NCI-H345 (cell line): Measurements from ENCODE around the gene DEAF1.
"Not testable (repeated sequence)": the region's sequence is repeated elsewhere in the genome, so short reads cannot be mapped to it uniquely, and the experiment has no call there.

Source experiments
- DNase-seq: peaks from one replicate; lab custom pipeline; 2025; lab: John Stamatoyannopoulos, UW

Gene DEAF1

DNA sequence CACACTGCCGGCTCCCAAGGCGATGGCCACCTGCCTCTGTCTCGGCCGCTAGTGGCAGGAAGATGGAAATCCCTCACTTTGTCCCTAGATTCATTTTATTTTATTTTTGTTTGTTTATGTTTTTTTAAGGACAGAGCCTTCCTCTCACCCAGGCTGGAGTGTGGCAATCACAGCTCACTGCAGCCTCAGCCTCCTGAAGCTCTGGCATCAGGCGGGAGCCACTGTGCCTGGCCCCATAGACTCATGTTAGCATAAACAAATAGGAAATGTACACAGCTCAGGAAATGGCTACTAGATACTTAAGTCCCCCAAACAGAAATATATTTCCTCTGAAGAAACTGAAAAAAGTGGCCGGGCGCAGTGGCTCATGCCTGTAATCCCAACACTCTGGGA is 4.1 kb upstream of the DEAF1 start:
- no peak for DNase-seq

DNA sequence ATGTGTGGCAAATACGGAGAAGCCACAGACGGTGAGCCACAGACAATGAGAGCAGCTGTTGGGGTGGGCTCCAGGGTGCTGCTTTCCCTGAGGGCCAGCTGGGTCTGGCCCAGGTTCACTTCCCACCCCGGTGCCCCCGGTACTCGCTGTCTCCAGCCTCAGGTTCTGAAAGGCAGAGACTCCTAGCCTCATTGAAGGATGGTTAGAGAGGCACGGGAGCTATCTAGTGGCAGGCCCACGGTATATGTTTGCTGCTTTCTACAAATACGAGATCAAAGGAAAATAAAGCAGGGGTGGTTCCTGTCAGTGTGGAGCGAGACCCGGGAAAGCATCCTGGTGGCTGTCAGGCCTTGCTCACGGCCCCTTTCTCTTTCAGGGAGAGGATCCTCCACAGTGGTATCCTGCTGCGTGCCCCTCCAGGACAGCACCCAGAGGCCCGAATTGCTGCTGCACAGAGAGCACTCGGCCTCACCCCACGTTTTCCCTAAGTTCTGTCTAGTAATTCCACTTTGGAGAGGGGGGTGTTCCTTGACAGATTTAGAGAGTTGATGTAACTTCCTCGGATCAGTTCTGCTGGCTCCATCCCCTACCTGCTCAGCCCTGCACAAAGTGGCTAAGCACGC is 3.6 kb upstream of the DEAF1 start:
- no peak for DNase-seq

DNA sequence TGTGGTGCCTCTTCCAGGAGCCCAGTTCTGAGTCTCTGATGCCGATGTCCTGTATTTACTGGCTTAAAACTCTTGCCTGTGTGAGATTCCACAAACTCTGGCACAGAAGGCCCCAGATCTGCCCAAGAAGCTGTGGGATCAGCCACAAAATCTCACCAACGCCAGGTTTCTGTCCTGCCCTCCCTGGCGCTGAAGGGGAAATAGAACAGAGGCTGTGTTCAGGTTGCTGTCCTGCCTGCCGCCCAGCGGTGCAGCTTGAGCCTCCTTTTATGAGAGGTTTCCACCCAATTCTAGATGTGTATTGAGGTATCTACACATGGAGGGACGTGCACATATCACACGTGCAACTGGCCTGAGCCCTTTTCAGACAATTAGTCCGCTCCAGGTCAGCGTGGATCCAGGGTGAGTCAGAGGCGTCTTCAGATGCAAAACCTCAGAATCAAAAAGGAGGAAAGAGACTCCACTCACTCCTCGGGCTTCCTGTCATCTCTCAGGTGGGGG is 2.8 kb upstream of the DEAF1 start:
- DNase-seq, result no peak

DNA sequence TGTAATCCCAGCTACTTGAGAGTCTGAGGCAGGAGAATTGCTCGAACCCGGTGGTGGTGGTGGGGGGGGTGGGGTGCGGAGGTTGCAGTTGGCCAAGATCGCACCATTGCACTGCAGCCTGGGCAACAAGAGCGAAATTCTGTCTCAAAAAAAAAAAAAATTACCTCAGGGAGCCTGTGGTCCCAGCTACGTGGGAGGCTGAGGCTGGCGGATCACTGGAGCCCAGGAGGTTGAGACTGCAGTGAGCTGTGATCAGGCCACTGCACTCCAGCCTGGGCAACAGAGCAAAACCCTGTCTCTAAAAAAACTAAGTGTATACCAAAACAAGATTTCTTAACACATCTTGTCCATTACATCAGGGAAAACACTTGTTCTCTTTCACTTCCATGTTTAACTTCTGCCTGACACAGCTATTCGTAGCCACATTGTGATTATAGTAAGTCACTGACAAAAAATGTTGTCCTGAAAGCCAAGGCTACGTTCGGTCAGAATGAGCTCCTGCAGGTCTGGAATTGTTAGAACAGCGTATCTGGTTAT is 2.0 kb upstream of the DEAF1 start:
- no peak for DNase-seq

DNA sequence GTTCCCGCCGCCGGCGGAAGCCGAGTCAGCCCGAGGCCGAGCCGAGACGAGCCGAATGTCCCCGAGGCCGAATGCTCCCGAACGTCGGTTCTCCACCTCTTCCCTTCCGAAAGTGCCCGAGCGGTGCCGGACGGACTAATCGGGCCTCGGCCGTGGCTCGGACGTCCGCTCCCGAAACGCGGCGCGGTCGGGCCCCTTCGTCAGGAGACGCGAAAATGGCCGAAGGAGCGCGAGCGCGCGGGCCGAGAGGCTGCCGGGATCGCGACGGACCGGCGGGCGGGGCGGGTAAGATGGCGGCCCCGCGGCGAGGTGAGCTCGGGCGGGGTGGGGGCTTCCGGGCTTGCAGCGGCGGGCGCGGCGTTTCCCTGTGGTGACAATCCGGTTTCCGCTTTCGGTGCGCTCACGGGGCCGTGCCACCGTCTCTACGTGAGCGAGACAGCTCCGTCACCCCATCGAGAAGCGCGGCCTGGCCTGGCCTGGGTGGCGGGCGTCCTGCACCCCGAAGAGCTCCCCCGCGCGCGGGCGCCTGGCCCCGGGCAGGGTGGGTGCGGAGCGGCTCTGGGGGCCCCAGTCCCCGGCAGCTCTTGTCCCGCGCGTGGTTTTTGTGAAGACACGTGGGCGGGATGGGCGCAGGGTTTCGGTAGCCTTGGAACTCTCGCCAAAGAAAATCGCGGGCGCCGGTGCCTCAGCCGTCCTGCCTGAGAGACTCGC is 671 bp upstream of the DEAF1 start, which contains the start of gene TMEM80:
TMEM80 (plus strand) TSS at position 279 of the 711 bp plus-strand sequence; CDS start at position 291, 12 bp downstream.
- DNase-seq, result peak; percentile 98

DNA sequence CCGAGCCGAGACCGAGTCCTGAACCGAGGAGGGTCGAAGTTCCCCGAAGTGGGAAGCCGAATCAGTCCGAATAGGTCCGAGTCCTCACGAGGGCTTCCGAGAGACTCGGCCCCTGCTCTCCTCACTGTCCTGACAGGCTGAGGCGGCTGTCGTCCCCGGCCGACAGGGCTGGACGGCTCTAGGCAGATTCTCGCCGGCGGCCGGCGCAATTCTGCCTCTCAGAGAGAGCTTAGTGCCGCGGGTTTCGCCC is 191 bp upstream of the DEAF1 start:
- no peak for DNase-seq

DNA sequence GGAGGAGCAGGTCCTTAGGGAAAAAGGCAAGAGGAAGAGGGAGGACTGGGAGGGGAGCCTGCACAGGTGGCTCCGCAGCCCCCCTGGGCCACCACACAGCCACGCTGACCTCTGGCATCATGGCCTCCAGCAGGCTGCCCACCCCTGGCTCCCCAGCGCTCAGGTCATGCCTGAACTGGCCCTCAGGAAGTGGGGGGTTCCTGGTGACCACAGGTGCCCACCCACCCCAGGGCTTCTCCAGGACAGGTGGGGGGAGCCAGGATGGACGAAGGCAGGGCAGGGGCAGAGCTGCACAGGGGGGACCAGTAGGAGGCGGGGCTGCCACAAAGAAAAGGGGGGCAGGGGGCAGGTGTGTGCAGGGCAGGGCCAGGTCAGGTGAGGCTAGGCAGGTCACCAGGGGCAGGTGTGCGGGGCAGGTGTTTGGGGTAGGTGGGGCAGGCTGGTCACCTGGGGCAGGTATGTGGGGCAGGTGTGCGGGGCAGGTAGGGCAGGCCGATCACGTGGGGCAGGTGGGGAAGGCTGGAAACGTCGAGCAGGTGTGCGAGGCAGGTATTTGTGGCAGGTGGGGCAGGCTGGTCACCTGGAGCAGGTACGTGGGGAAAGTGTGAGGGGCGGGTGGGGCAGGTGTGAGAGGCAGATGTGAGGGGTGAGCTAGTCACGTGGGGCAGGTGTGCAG is 997 bp downstream of the DEAF1 start:
- DNase-seq, result peak; percentile 68

DNA sequence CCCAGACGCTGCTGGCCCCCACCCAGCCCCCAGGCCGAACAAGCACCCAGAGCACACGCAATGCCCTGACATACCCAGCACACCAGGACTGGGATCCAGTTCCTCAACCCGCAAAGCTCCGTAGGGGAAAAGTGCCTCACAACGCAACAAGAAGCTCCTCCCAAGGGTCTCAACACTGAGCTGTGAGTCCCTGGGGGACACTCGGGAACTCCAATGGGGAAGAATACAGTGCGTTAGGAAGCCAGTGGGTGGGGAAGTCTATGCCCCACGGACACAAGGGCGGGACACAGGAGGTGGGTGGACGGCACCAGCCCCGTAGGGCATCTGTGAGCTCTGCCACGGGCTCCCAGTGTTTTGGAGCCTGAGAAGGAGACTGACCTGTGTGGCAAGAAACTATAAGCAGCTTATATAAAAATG is 1.6 kb downstream of the DEAF1 start:
- no peak for DNase-seq

DNA sequence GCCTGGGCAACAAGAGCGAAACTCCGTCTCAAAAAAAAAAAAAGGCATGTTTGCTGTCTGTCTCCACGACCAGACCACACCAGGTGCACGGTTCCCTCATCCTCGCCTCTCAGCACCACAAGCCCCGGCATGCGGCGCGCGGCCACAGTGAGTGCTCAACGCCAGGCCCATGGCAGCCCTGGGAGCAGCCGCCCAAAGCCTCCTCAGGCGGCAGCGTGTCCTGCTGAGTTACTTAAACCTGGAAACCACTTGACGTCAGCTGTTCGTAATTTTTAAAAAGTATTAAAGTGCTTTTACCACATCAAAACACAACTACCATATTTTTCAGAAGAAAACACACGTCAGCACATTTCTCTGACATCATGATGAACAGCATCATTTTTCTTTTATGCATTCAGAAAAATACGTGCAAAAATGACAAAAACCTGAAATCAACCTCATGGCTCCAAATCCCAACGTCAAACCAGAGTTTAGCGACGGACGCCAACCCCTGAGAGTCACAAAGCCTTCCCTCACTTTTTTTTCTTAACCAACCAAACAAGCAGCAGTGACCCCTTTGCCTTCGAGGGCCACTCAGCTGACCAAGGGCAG is 2.1 kb downstream of the DEAF1 start:
- no peak for DNase-seq

DNA sequence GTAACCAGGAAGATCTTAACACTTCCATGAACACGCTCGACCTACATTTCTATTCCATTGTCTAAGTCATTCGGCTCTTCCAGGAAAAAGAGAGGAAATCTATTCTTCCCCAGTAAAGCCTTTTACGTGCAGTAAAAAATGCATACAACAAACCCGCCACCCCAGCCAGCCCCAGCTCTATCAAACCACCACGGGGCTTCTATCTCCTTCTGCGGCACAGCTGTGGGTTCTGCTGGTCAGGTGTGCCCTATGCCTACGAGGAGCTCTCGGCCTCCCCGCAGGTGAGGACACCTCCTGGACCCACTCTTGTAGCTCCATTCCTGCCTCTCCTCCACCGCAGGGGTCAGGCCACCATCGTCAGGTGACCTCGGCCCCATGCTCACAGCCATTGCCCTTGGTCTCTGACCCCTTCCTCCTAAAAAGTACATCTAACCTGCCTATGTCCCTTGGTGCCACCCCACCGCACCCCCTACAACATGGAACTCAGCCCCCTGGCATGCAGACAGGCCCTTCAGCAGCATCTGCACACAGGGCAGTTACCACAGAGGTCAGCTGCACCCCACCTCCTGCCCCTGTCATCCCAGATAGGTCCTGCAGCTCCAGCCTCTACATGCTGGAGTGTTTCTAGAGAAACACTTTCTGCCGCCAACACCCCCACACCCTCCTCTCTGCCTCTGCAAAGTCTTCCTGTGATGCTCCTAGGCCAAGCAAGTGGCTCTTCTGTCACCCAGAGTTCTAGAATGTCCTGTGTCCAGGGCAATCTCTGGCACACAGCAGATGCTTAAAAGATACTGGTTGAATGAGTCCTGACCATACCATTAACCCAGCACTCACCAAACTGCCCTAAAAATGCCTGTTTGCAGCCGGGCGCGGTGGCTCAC is 3.1 kb downstream of the DEAF1 start:
- DNase-seq, result no peak

DNA sequence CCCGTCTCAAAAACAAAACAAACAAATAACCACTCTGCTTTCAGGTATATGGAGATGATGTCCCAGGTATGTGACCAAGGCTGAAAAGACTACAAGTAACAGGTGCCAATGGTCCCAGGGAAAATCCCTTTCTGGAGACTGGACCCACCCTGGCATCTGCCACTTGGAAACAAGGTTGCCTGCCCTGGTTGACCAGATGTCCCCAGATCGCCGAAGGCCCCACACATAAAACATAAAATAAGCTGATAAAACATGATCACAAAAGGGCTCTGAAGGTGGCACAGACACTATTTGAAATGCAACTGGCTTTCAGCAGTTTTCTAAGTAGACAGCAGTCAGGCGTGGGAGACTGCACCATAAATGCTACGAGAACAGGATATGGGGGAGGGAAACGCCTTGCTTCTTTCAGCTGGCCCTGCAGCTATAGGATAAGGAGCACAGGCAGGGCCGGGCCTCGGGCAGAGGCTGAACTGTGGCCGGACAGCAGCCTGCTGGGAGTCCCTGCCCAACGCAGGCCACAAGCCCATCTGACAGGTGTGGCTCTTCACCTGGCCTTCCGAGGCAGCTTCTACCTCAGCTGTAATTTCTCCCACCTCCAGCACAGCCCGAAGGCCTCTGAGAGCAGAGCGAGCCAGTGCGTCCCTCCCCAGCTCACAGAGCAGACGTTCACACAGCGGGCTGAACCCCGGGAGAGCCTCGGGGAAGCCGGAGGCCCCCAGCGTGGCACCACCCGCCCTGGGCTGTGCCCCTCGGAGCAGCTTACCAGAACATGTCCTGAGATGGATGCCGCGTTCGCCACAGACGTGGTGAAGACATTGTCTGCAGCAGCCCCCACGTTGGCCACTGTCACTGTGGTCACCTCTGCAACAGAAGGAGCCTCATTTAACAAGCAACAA is 4.0 kb downstream of the DEAF1 start:
- no peak for DNase-seq

DNA sequence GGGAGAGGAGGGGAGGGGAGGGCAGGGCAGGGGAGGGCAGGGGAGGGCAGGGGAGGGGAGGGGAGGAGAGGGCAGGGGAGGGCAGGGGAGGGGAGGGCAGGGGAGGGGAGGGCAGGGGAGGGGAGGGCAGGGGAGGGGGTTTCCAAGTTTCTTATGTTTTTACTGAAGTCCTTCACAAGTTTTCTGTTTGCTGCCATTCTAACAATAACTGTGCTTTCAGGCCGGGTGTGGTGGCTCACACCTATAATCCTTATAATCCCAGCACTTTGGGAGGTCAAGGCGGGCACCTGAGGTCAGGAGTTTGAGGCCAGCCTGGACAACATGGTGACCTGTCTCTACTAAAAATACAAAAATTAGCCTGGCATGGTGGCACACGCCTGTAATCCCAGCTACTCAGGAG is 4.8 kb downstream of the DEAF1 start:
- not testable (repeated sequence) for DNase-seq

DNA sequence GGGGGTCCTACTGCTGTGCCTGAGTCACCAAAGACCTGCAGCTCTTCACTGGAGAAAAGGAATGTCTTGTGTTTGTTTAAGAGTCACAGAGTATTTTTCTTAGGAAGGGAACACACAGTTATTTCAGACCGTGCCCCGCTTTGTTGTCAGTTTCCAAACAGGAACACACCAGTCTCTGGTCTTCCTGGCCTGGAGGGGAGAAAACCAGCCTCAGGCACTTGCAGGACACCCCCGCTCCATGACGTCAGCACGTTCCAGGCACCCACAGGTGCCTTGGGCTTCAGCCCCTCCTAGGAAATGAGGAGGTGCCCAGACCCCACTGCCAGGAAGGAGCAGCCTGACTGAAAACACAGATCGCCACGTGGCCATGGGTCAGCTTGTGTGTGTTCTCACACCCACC is 5.4 kb downstream of the DEAF1 start:
- DNase-seq, result no peak

DNA sequence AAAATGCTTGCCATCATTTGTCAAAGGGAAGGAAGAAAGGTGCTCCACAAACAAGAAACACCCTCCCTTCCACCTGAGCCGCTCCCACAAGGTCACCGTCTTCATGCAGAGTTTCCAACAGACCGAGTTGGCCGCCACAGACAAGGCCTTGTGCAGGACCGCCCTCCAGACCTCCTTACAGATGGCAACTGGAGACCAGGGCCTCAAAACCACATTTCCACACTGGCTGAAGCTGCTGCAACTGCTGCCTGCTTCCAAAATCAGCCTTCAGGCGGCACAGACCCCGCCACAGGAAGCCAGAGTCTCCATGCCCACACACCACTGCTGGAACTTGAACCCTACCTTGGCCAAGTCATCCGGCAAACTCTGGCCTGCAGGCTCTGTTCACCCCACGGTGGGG is 6.3 kb downstream of the DEAF1 start:
- DNase-seq, result no peak

DNA sequence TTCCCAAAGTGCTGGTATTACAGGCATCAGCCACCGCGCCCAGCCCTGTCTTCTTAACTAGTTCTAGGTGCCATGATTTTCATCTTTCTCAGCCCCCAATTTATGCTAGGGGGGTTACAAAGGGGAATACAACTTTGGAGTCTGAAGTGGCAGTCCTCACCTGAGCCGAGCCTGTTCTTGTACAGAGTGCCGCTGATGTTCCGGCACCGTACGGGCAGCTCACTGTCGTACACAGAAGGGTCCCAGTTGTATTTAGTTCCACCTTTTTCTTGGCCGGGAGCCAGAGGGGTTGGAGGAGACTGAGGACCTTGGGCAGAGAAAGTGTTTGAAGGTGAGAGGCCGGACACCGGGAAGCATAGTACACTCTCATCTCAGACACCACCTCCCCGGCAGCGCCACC is 7.3 kb downstream of the DEAF1 start:
- DNase-seq, result no peak

DNA sequence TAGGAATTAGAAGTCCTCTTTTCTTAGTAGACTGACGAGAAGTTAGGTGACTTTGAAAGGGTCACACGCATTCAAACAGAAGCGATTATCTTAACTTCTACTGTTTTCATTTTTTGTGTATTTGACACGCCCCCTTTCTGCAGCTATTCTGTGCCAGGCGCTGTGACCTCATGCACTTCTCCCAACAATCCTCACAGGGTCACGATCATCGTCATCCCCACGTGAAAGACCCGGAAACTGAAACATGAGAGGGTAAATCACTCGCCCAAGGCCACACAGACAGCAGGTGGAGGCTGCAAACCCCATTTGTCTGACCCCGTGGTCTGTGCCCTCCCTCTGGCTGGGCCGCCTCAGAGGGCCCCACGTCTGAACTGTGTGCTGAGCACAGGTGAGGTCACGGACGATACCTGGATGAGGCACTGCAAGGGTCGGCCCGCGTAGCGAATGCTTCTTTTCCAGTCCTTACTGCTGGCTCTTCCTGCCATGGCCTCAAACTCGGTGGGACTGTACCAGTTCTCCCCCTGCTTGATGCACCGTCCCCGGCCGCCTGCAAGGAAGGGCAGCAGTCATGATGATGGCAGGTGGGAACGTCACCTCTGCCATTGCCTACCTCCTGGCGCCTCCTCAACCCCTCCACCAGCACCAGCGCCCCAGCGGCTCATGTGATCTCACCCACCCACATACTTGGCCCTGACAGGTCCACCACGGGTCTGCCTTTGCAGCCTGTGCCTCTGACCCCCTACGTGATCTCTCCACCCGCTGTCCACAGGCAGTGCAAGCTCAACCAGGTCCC is 8.4 kb downstream of the DEAF1 start:
- DNase-seq, result no peak

DNA sequence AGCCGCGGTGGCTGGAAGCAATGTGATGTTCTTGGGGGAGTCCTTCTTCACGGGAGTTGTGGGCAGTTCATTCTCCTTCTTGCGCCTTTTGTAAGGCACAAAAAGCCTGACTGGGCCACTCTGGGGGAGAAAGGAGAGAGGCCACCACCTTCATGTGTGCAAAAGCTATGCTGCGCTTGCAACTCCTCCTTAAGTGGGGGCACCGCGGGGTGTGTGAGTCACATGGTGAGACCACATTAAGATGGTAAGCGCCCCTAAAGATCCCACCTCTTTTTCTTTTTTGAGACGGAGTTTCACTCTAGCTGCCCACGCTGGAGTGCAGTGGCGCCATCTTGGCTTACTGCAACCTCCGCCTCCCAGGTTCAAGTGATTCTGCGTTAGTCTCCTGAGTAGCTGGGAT is 14.1 kb downstream of the DEAF1 start:
- no peak for DNase-seq

DNA sequence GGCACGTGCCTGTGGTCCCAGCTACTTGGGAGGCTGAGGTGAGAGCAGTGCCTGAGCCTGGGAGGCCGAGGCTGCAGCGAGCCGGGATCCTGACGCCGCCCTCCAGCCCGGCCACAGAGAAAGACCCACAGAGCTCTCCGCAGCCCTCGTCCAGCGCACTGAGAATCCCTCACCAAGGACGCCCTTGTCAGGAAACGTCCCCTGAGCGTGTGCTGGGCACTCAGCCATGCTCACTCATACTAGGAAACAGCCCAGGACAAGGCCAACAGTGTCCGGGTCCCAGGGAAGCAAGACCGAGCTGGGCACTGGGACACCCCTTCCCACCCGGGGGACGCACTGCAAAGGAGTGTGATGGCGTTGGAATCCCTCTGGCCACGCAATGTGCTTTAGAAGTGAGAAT is 14.5 kb downstream of the DEAF1 start:
- DNase-seq, result no peak

DNA sequence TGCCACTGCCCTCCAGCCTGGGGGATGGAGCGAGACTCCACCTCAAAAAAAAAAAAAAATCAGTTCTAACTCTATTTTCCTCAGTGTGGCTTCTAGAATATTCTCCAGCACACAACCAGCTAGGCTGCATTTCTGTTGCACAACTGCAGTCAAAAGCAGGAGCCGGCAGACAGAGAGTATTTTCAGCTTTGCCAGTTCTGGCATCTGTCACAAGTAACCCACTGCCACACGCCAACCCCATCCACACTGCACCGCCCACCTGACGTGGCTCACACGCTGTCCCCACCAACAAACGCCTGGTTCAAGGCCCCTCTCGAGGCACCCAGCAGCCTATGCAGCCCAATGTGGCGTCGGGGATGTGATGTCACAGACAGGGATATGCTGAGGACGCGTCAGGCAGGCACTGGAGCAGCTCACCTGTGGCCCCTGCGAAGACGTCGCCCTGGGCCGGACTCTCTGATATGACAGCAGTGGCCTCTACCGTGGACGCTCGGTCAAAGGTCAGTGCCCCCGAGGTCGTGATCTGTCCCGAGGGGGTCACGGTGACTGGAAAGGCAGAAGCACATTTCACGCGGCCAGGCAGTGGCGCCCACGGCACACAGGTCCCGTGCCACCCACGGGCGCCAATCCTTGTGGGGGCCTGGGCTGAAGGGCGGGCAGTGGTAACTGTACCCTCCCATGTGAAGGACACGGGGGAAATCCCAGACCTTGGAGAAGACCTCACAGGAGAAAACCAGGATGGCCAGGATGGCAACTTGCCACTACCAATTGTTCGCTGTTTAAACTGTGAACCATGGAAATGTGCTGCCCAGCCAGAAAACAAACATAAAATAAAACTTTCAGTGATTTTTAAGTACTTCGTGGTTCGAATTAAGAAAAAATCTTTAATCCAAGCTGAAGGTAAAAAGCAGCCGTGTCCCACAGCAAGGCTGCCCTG is 15.5 kb downstream of the DEAF1 start:
- no peak for DNase-seq
